ENCODE data around the gene COL5A1.

DNA sequence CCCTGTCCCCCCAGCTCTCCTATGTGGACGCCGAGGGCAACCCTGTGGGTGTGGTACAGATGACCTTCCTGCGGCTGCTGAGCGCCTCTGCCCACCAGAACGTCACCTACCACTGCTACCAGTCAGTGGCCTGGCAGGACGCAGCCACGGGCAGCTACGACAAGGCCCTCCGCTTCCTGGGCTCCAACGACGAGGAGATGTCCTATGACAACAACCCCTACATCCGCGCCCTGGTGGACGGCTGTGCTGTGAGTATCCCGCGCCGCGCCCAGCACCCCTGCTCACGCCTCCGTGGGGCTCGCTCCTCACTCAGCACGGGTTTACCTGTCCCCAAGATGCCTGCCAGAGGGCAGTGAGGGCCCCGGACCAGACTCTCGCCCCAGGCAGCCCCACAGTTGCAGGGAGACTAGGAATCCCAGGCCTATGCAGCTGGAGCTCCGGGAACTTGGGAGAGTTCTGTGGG, 193.4 kb downstream of the COL5A1 start:
- TF ChIP-seq, protein P1, sequence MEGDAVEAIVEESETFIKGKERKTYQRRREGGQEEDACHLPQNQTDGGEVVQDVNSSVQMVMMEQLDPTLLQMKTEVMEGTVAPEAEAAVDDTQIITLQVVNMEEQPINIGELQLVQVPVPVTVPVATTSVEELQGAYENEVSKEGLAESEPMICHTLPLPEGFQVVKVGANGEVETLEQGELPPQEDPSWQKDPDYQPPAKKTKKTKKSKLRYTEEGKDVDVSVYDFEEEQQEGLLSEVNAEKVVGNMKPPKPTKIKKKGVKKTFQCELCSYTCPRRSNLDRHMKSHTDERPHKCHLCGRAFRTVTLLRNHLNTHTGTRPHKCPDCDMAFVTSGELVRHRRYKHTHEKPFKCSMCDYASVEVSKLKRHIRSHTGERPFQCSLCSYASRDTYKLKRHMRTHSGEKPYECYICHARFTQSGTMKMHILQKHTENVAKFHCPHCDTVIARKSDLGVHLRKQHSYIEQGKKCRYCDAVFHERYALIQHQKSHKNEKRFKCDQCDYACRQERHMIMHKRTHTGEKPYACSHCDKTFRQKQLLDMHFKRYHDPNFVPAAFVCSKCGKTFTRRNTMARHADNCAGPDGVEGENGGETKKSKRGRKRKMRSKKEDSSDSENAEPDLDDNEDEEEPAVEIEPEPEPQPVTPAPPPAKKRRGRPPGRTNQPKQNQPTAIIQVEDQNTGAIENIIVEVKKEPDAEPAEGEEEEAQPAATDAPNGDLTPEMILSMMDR (IDR thresholded peaks at IDR 0.05; ENCODE audit: borderline replicate concordance, extremely low read depth, low read length, poor library complexity, severe bottlenecking) = no peak
- TF ChIP-seq EZH2 (IDR thresholded peaks at IDR 0.05; ENCODE audit: borderline replicate concordance, low read depth, low read length, severe bottlenecking) = no peak

All from DND-41 (cell line).